ENCODE results near the gene RABGAP1L.
"Not testable (repeated sequence)": the region's sequence is repeated elsewhere in the genome, so short reads cannot be mapped to it uniquely, and the experiment has no call there.

Gene RABGAP1L

DNA sequence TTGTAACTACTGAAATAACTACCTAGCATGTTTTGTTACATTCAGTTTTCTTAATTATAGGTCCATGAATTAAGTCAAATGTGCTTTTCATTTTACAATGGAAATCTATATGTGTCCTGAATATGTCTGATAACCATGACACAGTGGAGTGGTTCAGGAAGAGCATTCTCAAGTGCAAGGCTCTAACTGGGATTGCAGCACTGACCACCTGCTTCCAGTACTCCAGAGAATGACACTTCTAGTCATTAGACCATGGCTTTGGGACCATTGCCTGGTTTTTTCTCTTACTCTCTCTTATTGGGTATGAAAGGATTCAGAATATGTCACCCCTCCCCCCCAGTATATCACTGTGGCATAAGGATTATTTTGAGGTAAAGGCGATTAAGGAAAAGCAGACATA is 635.5 kb downstream of the RABGAP1L start:
- no peak for DNase-seq (ENCODE audit: low read depth in 2 of 2, low spot score in 1 of 2)

DNA sequence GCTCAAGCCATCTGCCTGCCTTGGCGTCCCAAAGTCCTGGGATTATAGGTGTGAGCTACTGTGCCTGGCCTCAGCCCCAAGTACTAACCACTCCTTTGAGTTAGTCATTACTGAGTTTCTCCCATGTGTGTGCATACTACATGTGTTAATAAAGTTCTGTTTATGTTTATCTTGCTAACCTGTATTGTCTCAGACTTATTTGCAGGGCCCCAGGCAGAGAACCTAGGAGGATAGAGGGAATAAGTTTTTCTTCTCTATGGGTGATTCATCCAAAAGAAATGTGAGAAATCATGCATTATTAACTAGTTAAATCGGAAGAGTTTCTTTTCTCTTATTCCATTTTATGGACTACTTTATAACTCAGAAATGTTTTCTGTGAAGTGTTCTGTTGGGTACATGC is 636.5 kb downstream of the RABGAP1L start:
- DNase-seq (ENCODE audit: low read depth in 2 of 2, low spot score in 1 of 2), result no peak

DNA sequence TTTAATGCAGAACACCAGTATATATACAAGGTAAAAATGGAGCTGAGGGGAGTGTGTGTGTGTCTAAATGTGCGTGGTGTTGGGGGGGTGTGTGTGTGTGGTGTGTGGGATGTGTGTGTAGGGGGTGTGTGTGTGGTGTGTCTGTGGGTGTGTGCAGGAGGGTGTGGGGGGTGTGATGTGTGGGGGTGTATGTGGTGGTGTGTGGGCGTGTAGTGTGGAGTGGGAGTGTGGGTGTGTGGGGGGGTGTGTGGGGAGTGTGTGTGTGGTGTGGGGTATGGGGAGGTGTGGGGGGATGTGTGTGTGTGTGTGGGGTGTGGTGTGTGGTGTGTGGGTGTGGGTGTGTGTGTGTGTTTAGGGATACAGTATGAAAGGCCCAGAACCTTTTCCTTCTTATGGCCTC is 638.1 kb downstream of the RABGAP1L start:
- no peak for DNase-seq (ENCODE audit: low read depth in 2 of 2, low spot score in 1 of 2)

DNA sequence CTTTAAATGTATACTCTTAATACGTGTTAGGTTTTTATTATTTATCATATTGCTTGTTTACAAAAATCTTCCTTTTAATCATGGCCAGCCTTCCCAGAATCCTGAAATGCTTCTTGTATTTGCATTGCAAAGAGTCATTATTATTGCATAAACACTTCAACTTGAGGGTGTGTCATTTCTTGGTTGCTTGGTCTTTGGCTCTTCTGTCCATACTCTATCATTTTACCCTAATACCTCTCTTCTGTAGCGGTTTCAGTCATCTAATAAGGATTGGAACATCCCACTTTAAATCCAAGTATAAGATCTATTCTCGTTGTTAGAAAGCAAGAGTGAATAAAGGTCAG is 639.8 kb downstream of the RABGAP1L start:
- DNase-seq (ENCODE audit: low read depth in 2 of 2, low spot score in 1 of 2), result no peak

DNA sequence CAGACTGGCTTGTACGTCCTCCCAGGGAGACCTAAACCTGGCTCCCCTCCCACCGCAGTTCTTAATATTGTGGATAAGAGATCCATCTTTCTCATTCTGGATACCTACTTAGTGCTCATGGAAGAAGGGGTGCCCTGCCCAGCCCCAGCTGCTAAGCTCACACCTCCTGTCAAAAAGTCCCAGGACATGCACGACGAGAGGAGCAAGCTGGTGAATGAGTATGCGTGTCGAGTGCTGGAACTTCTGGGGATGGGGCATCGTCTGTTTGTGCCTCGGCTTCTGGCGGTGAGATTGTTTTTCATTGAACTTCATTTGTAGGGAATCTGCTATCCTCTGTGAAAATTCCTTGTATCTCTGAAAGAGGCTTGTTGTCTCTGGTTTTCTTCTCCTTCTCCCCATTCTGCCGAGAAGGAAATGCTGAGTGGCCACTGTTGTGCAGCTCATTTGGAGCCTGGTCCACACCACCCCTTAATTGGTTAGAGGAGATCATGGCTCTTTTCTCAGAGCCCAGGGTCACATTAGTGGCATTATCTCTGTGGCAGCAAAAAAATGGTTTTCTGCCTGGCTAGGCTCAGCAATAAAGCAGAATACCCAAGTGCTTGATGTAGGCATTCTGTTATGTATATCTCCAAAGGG is 641.0 kb downstream of the RABGAP1L start:
- DNase-seq (ENCODE audit: low read depth in 2 of 2, low spot score in 1 of 2), result no peak

DNA sequence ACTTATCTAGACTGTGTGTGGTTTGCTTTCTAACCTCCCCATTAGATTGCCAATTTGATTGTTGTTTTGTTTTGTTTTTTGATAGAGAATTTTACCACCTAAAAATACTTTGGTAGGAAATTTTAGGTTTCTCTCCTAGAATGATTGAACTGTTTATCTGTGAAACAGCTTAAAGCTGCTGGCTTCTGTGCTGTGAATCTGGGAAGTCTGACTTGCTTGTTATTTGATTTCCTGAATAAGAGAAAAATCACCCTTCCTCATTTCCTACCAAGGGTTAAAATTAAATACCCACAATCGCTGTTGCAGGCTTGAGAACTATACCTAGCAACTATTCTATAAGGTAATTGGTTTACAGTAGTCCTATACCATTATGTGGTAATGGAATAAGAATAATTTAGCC is 641.6 kb downstream of the RABGAP1L start:
- DNase-seq (ENCODE audit: low read depth in 2 of 2, low spot score in 1 of 2), result no peak

DNA sequence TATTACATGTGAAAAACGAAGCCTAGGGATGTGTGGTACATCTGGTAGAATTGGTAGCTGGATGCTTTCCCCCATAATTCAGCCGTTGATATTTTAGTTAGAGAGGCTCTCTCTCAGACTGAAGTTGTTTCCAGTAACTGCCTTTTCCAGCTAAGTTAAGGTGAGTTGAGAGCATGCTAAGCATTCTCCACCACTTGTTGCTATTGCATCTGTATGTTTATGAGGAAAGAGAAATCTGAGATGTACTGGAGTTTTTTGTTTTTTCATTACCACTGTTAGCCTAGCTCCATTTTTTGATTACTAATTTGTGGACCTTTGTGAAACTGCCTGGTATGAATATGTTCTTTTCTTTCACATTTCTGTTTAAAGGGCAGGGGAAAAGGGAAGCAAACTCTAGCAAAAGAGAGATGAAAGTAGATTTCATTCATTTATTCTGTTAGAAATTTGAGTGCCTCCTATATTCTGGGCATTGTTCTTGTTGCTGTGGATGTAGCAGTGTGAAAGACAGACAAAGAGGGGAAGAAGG is 650.5 kb downstream of the RABGAP1L start:
- DNase-seq (ENCODE audit: low read depth in 2 of 2, low spot score in 1 of 2), result no peak

DNA sequence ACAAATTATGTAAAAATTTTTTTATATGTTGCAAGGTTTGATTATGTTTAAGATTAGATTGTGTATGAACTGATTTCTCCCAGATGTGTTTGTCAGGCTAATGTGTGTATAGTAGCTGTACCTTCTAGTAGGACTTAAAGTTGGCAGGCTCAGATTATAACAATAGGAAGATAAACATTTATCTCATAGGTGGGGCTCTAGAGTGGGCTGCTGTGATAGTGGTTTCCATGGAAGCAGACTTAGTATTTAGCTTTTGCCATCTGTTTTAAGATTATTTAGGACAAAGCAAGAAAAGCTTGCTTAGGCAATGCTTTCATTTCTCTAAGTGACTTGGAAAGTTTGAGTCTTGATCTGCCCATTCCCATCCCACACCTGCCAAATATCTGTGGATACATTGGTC is 652.7 kb downstream of the RABGAP1L start:
- DNase-seq (ENCODE audit: low read depth in 2 of 2, low spot score in 1 of 2), result no peak

DNA sequence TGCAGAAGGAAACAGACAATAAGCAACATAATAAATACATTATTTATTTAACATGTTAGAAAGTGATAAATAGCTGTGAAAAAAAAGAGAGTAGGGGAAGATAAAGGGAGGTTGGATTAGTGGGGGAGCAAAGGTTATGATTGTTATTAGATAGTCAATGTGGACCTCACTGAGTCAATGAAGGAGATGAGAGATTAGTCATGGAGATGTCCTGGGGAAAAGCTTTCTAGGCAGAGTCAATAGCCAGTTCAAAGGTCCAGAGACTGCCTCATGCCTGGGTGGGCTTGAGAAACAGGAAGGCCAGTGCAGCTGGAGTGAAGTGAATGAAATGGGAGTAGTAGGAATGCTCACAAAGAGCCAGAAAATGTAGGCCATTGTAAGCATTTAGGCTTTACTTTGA is 653.3 kb downstream of the RABGAP1L start:
- DNase-seq (ENCODE audit: low read depth in 2 of 2, low spot score in 1 of 2), result no peak

DNA sequence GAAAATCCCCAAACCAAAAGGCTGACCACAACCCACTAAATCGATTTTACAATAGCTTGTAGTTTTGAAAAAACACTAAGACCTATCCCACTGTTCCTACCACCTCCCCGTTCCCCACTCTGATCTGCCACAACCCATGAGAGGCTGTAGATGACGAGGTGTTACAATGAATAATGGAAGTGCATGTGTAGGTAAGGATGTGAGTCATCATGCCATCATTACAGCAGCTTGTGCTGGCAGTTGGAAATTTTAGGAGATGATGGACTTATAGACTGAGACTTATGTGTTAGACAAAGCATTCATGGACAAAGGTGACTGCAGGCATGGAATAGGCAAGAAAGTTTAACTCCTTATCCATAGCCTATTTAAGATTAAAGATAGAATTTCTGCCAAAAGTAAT is 655.7 kb downstream of the RABGAP1L start:
- no peak for DNase-seq (ENCODE audit: low read depth in 2 of 2, low spot score in 1 of 2)

DNA sequence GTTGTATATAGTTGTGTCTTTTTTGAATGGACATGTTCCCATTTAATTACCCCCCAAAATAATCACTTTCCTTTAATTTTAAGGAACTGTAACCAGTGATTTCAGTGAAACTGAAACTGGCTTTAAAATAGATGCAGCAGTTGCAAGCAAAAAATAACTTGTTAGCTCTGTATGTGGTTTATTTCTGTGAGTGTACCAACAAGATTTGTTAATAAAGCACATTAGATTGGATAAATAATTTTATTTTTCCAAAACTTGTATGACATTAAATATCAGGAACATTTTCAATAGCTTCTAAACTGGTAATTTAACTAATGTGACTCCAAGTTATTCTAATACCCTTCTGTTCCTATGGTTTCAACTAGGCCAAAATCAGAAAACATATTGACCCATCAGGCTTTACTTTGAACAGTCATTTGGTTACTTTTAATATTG is 656.2 kb downstream of the RABGAP1L start:
- no peak for DNase-seq (ENCODE audit: low read depth in 2 of 2, low spot score in 1 of 2)

DNA sequence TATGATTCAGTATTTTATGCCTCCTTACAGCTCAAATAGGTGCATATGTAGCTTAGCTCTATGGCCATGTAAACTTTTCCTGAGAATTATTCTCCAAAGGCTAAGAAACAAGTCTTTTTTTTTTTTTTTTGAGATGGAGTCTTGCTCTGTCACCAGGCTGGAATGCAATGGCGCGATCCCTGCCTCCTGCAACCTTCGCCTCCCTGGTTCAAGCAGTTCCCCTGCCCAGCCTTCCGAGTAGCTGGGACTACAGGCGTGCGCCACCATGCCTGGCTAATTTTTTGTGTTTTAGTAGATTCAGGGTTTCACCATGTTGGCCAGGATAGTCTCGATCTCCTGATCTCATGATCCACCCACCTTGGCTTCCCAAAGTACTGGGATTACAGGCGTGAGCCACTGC is 657.3 kb downstream of the RABGAP1L start:
- DNase-seq (ENCODE audit: low read depth in 2 of 2, low spot score in 1 of 2), result not testable (repeated sequence)

DNA sequence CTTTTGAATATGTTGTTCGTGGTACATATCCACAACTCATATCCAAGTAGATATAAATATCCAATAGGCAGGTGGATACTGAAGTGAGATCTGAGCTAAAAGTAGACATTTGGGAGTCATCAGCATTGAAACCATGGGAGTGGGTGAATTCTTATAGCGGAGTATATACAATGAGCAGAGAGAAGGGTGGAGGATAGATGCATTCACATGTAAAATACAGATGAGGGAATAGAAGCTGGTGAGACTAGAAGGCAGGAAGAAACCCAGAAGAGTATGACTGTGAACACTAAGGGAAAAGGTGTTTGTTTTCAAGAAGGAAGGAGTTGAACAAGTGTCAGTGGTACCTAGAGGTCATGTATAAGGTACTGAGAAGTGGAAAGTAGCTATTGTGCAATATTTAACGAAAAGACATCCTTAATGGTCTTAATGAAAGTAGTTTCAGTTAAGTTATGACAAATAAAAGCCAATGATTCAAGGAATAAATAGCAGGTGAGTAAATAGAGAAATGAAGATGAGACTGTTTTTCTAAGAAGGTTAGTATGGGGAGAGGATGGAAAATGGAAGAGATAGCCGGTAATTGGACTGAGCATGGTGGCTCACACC is 658.8 kb downstream of the RABGAP1L start:
- DNase-seq (ENCODE audit: low read depth in 2 of 2, low spot score in 1 of 2), result no peak

DNA sequence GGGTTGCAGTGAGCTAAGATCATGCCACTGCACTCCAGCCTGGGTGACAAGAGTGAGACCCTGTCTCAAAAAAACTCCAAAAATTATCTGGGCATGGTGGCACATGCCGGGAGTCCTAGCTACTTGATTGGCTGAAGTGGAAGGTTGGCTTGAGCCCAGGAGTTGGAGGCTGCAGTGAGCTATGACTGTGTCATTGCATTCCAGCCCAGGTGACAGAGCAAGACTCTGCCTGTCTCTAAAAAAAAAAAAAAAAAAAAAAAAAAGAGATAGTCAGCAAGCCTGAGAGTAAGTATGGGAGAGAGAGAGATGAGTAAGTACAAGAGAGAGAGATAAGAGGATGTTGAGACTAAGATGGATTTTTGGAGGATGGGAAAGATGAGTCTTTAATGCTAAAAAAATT is 659.6 kb downstream of the RABGAP1L start:
- DNase-seq (ENCODE audit: low read depth in 2 of 2, low spot score in 1 of 2), result no peak

DNA sequence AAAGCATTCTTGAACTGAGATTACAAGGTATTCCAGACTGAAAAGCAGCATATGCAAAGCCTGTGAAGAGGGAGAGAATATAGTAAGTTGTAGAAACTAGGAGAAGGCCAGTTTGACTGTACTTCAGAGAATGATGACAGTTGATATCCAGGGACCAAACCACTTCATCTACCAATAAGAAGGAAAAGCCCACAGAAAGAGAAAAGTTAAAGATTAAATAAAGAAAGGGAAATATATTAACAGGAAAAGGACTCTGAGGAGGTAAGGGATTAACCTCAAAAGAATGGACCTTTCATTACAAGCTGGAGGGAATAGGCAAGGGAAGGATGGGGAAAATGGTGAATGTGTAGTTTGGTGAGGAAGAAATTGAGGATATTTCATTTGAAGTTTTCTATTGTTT is 660.3 kb downstream of the RABGAP1L start:
- DNase-seq (ENCODE audit: low read depth in 2 of 2, low spot score in 1 of 2), result no peak

DNA sequence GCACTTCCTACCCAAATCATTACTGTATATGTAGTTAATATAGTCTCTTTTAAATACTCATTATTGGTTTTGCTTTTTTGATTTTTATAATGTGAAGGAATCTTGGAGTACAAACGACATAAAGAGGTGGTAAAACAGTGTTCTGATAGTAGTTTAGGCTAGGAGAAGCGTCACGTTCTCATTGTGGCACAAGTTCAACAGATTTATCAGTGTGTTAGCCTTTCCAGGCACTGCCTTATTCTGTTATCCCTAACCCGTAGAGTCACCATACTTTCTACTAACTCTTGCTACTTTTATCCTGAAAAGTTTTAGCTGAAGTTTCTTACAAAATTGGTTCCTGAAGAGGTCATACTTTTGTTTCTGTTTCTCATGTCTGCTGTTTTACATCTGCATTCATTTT is 665.8 kb downstream of the RABGAP1L start:
- no peak for DNase-seq (ENCODE audit: low read depth in 2 of 2, low spot score in 1 of 2)

DNA sequence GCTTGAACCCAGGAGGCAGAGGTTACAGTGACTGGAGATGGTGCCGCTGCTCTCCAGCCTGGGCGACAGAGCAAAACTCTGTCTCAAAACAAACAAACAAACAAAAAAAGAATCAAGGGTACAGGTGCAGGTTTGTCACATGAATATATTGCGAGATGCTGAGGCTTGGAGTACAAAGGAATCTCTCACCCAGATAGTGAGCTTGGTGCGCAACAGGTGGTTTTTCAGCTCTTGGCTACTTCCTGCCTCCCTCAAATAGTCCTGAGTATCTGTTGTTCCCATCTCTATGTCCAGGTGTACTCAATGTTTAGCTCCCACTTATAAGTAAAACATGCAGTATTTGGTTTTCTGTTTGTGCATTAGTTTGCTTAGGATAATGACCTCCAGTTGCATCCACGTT is 666.5 kb downstream of the RABGAP1L start:
- no peak for DNase-seq (ENCODE audit: low read depth in 2 of 2, low spot score in 1 of 2)

DNA sequence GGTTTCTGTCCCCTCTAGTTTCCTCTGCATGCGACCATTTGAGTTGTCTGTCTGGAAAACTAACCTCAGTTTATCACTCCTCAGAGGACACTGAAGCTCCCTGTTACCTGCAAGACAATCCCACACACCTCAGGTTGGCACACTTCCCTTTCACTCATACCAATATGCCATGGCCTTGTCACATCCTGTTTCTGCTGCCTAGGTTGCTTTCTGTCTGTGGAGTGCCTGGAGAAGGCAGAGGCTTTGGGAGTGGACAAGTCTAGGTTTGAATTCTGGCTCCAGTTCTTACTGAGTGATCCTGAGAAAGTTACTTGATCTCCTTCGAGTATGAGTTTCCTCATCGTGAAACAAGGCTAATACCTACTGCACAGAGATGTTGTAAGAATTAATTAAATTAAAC is 668.9 kb downstream of the RABGAP1L start:
- DNase-seq (ENCODE audit: low read depth in 2 of 2, low spot score in 1 of 2), result no peak

DNA sequence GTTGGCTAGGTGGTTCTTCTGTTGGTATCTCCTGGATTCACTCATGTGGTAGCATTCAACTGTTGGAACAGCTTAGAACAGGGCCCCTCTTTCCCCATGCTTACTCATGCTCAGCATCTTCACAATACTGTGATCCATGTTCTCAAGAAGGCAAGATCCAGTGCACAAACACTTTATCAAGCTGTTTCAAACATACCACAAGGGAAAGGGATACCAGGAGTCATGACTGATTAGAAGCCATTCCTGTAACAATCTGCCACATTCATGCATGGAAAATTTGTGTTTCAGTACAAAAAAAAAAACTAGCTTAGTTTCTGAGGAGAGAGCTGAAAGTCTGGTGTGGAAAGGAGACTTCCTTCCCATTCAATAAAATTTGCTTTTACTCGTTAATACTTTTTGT is 670.7 kb downstream of the RABGAP1L start:
- no peak for DNase-seq (ENCODE audit: low read depth in 2 of 2, low spot score in 1 of 2)

DNA sequence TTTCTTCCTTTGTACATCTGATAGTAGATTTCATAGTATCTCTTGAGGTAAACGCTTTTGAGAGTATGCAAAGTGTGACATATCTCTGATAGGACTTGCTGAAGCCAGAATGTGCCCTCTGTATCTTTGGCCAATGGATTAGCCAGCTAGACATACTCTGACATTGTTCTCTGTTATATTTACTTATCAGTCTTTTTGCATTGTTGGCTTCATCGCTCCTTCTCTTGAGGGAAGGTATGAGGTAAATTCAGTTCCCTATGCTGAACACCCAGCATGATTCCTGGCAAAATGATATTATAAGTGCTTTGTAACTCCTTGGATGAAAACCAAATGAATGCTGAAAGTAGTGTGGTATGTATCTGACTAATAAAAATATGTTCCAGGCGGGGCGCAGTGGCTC is 677.2 kb downstream of the RABGAP1L start:
- no peak for DNase-seq (ENCODE audit: low read depth in 2 of 2, low spot score in 1 of 2)

DNA sequence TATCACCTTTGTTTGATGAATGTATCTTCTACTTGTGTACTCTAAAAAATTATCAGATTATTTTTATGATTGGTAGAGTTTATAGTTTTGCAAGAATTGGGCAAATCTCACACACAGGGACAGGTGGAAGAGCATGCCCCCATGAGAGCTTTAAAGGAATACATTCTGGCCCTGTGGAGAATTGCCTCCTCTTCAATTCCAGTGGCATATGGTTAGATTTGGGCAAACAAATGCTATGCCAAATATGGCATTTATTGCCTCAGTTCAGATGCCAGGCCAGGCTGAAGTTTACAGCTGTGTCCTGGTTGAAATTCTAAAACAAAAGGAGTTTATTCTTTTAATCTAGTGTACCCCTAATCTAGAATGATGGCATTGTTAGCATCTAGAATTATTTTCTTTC is 678.1 kb downstream of the RABGAP1L start:
- no peak for DNase-seq (ENCODE audit: low read depth in 2 of 2, low spot score in 1 of 2)

DNA sequence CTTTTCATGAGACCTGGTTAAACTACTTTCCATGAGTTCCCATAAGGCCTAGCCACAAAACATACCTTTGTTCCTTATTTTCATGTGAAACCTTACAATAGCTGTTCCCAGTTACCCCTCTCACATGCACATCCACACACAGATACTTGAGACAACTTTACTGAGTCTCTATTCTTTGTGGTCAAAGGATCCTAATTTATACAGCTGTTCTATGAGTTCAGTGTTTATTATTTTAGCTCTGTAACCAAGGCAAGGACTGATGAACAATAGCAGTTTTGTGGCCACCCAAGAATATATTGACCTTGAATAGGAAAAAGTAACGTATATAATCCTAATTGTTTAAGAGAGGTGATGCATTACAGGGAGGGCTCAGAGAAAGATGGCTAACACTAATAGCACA is 679.9 kb downstream of the RABGAP1L start:
- DNase-seq (ENCODE audit: low read depth in 2 of 2, low spot score in 1 of 2), result no peak

DNA sequence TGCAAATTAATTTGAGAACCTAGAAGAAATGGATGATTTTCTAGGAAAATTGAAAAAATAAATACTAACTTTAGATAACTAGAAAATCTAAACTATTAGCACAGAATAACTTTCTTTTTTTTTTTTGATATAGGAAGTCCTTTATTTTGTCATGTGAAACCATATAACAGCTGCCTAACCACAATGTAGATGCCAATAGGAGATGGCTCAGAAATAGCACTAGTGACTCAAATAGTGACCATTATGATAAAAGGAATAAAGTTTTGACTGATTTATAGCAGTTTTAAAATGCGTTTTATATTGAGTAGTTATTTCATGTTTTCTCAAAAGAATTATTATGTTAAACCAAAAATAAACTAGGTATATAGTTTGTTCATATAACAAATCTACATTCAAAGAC is 682.4 kb downstream of the RABGAP1L start:
- no peak for DNase-seq (ENCODE audit: low read depth in 2 of 2, low spot score in 1 of 2)
